GM21360 (cell line): ENCODE results near the gene OVCA2.

Experiments used
- ATAC-seq: cut with Tn5 transposase; IDR thresholded peaks from one replicate; pipeline ENCODE4 v1.9.1; 2021; ENCODE audit warnings: mild to moderate bottlenecking, moderate library complexity; ENCODE audit not compliant: unreplicated experiment

Gene OVCA2

DNA sequence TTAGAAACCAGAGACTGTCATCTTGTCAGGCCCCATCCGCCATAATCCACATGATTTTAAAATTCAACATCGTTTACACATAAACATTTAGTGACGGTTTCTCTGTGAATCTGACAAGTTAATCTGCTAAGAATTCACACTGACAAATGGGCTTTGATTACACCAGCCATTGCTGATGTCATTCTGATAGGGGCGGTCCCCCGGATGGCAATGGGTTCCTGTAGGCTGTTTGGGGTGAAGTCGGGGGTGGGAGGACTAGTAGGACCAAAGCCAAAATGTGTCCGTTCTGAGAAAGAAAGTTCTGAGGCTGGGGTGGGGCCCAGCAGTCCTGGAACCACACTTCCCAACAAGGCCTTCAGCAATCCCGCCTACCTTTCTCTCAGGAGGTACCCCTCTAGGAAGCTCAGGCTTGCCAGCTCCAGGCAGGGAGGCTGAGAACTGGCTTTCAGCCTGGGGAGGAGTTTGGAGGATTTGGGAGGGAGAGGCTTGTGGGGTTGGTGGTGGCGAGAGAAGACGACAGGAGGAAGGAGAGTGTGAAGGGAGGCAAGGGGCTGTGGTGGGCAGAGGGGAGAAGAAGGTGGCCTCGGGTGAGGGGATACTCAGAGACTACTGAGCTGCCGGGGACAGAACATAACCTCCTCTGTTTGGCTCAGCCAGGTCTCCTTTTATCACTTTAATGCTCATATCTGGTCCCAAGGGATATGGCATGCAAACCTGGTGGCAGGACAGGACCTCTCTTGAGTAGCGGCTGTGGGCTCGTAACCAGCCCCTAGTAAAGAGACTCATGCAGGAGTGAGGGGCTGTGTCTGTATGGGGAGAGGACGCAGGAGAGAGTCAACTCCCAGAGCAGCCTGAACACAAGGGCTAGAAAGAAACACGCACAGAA is 21.7 kb downstream of the OVCA2 start:
- no peak for ATAC-seq

DNA sequence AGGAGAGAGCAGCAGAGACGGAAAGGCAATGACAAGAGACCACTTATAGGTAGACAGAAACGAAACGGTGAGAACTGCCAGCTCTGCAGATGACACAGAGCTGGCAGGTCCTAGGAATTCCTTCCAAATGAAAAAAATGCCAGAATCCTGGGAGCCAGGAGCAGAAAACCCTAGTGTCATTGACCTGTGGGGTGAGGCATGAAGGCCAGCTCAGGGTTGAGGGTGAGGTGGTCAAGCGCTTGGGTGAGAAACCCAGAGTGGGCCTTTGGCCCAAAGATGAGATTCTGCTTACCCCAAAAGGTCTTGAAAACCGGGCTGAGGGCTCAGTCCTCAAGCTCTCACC is 22.3 kb downstream of the OVCA2 start:
- no peak for ATAC-seq

DNA sequence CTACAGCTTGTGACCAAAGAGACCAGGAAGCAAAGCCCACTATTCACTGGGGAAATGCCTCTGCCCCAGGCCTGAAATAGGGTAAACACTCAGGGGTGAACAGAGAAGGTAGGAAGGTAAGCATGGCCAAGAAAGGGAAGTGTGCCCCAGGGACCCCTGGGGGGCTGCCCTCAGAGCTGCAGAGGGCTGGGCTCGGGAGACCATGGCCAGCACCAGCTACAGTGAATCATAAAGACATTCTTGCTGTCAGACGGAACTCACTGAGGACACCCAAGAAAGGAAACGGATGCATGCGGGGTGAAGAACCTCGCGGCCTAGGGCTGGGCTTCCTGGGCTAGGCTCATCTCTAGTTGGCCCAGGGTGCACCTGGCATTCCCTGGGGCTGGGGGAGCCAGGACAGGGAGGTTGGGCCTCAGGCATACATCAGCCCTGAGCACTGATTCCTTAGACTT is 22.7 kb downstream of the OVCA2 start:
- ATAC-seq: no peak

DNA sequence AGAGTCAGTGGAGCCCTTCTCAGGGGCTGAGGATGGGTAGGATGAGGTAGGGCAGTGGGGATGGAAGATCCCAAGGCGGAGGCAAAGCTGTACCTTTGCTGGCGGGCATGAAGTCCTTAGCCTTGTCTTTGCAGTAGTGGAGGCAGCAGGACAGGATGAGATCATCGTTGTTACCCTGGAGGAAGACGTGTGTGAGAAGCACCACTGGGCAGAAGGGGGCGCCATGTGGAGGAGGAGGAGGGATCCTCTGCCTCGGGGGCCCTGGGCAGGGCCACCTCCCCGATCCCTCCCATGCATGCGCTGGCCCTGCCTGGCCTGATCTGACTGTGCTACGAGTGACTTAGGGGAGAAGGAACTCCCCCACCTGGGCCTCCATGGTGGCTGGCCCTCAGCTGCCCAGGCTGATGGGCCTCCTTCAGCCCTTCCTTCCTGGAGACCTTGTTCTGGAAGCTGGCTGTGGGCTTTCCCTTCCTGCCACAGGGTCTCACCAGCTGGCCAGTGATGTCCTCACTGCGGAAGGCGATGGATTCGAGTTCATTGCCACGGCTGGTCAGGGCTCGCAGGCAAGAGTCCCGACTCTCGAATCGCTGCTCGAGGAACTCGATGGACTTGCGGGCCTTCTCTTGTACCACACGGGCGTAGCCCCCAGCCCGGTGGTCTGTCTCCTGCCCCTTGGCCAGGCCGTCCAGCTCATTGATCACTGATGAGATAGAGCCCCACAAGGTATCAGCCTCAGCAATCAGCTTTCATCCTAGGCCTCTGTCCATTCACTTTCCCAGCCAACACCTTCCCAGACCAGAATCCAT is 23.4 kb downstream of the OVCA2 start:
- ATAC-seq: no peak

DNA sequence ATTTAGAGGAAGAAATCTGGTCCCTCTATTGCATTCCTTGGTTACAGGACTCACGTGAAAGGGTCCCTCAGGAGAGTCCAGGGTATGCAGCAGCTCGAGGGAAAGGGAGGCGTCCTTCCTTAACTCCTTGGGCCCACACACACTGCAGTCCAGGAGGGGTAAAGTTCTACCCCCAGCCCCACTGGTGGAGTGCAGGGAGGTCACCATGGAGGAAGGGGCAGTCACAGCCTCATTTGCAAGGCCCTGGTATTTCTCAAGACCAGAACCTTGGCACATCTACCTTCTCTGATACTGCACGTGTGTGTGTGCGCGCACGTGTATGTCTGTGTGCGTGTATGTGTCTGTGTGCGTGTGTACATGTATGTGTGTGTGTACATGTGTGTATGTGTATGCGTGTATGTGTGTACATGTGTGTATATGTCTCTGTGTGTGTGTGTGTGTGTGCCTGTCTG is 24.2 kb downstream of the OVCA2 start:
- ATAC-seq: no peak

DNA sequence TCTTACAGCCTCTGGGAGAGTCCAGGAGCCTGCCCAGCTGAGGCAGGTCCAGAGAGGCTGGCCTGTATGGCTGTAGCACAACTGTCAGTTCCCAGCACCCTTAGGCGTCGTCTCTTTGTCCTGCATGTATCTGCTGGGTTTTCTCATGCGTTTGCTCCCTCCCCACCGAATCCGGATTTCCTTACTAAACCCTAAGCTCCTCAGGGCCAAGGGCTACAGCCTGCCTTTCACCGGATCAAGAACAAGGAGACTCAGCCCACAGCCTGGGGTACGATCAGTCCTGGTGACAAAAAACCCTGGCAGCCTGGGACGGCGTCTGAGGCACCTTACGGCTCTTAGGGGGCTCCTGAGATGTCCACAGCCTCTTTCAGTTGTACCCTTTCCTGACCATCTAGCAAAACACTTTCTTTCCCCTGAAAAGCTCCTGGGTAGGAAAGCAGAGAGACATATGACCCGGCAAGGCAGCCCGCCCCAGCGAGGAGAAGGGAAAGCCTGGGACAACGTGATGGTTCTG is 25.3 kb downstream of the OVCA2 start:
- no peak for ATAC-seq

DNA sequence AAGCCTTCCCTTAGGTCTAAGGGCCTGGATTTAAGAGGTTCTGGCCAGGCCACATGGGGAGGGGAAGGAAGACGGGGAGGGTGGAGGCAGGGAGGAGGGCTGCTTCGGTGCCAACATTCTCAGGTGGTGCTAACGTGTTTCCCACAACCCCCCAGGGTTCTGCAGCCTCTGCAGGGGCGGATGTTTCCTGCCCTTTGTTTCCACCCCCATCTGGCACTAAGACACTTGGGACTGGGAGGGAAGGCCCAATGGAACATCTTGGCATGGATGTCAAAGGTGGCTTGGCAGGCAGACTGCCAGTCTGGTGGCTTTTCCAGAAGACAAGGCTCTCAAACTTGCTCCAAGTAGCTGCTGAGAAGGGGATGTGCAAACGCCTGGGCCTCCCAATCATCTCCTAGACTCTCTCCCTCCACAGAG is 25.8 kb downstream of the OVCA2 start:
- ATAC-seq: no peak

DNA sequence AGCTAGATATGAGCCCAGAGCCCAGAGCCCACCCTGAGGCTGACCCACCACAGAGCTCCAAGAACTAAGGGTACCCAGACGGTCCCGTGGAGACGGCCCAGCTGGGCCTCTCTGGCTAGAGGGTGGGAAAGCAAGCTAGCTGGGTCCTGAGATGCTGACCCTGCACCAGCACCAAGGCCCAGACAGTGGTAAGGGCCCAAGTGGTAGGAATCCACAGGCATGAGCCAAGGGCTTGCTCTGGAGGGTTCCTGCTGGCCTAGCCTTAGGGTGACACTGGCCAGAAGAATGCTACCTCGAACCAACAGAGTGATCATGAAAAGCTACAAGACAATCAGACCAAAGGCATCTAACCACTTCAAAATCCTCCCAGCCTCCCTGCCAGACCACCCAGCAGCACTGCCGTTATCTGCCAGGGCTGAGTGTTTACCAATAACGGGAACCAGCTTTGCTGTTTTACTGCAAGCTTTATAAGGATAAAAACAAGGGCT is 26.3 kb downstream of the OVCA2 start:
- no peak for ATAC-seq

DNA sequence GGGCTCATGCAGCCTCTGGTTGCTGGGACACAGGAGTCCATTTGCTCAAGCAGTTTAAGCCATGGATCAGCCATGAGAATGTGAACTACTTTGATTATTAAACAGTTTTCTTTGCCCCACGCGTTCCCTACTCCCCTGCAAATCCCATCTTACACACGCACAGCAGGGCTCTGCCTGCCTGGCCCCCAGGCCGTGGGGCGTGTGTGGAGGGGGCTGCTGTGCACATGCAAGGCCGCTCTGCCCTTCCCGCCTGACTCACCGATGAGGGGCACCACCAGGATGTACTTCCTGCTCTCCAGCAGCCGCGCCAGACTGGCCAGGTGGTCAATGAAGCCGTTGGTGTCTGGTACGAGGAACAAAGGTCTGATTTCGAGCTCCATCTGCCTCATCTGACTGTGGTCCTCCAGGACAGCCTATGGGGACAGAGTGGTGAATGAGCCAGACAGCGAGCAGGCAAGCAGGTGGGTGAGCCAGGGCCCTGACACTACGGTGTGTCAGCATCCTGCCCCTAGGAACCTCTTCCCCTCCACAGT is 26.8 kb downstream of the OVCA2 start:
- ATAC-seq: no peak

DNA sequence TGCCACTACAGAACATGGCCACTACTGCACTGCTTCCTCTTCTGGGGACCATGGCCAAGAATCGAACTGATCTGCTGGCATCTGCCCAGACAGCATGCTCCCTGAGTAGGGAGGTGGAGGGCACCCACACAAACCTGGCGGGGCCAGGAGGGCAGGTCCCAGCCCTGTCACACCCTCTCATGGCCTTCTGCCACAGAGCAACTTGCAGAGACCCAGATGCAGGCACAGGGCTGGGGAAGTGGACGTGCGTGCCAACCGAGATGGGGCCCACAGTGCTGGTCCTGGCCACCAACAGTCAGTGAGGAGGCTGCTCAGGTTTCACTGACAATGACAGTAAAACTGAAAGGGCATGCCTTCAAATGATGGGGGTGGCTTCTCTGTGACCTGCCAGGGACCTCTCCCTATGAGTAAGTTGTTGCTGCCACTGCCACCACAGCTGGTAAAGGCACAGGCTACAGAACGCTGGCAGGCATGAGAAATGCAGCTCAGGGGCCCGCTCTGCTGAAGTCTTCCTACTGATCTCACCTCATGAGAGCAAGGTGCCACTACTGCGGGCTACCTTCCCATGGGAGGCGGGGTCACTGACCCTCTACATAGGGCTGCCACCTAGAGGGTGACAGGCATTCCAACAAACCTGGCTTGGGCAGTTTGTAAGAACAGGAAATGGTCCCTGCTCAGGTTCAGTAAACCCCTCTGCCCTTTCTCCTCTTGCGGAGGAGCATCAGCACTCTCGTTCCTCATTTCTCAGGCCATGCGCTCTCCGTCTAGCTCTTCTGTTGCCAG is 28.6 kb downstream of the OVCA2 start:
- ATAC-seq: peak; percentile 70

DNA sequence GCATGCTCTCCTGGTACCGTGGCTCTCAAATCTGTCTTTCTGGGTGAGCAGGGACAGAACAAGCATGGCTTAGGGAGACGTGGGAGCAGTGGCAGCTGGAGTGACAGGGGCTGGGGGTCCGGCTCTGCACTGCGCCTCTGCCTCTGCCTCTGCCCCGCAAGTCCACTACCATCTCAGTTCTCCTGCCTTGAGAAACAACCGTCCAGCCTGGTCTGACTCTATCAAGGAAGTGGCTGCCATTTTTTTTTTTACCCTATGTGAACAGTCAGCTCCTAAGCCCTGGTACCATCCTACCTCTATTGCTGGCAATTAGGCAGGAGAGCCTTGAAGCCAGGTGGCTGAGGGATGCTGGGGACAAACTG is 29.2 kb downstream of the OVCA2 start:
- ATAC-seq: no peak

DNA sequence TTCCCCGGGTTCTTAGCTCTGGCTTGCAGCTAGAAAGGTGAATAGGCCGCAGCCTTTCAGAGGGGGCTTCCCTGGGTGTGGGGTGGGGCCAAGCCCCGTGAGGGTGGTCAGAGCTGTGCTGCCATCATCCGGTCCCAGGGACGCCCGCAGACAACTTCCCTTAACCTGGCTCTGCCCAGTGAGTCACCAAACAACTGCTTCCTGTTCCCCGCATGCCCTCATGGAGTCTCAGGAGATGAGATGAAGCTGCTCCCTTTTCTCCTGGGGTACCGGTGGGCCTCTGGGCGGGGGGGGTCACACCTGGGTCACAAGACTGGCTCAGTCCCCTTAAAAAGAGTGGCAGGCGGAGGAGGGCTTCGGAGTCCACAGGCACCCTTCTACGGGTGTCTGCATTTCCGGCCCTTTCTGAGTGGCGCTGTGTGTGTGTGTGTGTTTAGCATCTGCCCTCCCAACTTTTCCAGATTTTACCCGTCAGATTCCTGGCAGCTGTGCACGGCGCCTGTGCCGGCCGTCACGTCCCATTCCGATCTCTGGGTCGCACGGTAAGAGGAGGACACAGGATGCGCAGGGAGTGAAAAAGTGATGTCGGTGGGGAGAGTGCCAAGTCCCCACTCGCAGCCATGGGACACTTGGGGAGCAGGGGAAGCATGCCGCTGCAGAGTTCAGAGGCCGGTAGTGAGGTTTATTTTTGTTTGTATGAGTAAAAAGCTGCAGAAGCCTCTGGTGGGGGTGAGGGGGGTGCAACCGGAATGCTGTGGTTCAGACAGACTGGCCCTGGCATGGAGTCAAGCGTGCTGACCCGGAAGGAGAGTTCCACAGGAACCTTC is 29.8 kb downstream of the OVCA2 start:
- ATAC-seq: no peak

DNA sequence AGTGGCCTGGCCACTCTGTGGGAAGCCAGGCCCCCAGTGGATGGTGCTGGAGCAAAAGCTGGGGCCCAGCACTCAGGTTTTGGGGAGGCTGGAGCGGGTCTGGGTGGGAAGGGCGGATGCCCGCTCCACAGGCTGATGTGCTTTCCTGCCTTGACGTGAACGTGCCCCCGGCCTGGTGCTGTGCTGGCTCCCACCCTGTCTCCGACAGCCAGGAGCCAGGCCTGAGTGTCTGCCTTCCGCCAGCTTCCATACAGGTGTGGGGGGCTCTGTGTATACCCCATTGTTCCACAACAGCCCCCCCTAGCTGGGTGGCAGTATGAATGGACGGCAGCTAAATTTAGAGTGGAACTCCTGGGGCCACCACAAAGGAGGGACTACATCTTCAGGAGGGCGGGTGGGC is 33.1 kb downstream of the OVCA2 start:
- no peak for ATAC-seq

DNA sequence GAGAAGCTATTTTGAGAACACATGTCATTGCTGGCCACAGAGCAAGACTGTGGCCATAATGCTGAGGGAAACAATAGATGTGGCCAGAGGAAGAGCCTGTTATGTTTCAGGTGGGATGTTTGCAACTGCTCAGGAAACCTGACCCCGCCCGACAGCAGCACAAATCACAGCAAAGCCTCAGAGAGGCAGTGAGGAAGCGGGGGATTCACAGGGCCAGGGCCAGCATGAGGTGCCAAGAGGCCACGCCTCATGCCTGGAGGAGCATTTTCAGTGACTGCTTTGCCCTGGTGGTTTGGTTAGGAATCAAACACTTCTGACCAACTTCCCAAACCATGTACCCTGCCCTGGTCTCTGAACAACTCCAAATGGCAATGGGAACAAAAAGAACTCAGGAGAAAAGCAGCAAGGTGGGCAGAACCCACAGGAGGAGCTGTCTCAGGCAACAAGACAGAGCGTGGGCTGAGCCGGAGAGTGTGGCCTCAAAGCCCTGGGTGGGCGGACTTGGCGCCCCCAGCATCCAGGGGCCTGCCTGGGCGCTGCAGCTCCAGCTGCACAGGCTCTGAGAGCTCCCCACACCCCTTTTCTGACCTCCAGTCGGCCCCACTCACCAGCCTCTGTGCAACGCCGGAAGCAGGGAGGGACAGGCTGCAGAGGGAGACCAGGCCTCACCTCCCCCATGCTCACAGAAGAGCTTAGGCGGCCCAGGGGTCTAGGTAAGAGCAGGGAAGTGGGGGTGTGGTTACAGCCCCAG is 33.7 kb downstream of the OVCA2 start:
- ATAC-seq: no peak

DNA sequence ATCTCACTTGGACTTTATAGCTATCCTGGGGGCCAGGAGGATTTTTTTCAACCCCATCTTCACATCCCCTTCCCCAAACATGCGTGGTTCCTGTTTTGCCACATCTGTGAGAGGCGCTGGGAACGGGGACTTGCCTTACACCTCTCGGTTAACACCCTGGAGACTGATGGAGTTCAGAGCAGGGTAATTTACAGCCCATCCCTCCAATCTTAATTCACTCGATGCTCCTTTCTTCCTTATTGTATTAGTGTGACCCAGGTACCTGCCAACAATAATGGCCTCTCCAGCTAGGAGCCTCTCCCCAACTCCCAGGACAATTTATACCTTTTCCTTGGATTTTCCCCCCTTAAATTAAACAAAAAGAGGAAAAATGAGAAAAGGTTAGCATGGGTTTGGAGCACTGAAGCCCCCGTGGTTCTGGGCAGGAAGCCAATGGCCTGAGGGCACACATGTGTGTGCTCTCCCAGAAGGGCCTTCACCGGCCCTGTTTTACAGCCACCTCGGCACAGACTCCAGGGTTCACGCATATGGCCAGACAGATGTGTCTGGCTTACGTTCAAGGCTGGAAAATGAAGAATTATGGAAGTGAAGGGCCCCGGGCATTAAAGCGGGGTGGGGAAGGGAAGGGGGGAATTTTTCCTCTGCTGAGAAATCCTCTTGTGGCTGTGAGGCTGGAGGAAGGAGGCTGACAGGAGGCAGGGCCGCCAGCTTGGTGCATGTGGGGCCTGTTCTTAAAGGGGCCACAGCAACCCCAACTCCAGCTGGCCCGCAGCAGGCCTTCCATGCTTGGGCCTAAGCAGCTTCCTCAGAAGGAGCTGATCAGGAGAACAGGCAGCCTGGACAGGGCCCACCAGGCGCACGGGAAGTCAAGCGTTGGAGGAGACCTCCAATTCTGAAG is 34.5 kb downstream of the OVCA2 start:
- ATAC-seq: no peak

DNA sequence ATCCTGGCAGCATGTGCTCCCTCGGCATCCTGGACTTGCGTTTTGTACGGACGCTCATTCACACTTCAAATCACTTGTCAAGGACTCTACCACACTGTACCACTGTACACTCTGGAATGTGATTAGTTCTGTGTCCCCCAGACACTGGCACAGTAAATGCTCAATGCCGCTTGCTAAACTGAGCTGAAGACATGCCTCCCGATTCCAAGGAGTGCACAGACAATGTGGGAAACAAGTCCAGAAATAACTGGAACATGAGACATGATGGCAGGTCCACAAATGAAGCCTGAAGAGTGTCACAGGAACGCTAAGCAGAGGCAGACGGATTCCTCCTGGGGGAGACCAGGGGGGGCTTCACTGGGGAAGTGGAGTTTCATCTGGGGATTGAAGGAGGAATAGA is 35.2 kb downstream of the OVCA2 start:
- no peak for ATAC-seq

DNA sequence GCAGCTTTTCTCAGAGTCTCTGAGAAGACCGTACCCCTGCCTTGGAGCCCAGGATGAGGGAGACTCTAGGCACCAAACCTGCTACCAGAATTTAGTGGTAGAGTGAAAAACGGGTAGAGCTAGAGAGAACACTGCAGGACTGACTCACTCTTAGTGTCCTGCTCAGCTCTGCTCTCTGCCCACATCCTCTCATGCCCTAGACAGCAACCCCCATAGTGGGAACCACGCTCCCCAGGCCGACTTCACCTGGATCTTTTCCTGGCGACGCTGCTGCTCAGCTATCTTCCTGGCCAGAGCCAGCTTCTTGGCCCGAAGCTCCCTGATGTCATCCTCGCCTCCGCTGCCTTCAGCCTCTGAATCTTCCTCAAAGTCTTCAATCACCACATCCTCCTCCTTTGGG is 39.7 kb downstream of the OVCA2 start:
- ATAC-seq: no peak
